K562 (cell line): Measurements from ENCODE around the gene SCMH1. TPM values are rescaled to one million over a fixed set of nuclear protein-coding genes. Genes with fewer than 3 reads are reported as not detected.

ENCODE experiments used
- ATAC-seq: fragments of 200-7000 bp; cut with Tn5 transposase; 3 replicates; pipeline ENCODE4 v1.9.1; 2020; ENCODE audit warnings: moderate library complexity
- BruUV-seq: library from RNA; stranded (reverse); fragments of 400-500 nt; replicated peaks from 2 replicates; lab custom pipeline; 2021; lab: Mats Ljungman, UMichigan
- CTCF ChIA-PET: fragments of 300-600 bp; formaldehyde crosslinking; extraction: SDS; loops from one replicate; lab custom pipeline; 2021; ENCODE audit warnings: low intra/inter-chr PET ratio; lab: Yijun Ruan, JAX
- POLR2A ChIA-PET: fragments of 300-600, 350-650 bp; sonication (Branson Sonifier 250); formaldehyde crosslinking; extraction: SDS; loops from one replicate; lab custom pipeline; 2021; ENCODE audit warnings: antibody characterized with exemption, inconsistent platforms; lab: Yijun Ruan, JAX
- DNase-seq, 4 experiments: peaks; one replicate each; pipeline versions ENCODE4 v3.0.0 to v3.0.0-alpha.2; 2011 to 2018; ENCODE audit warnings: low spot score in 3 of 4, mixed read lengths in 3 of 4; ENCODE audit errors: extremely low read depth in 1 of 4
- FAIRE-seq: peaks from 2 replicates; lab custom pipeline; 2011; peaks lifted over from hg19 to GRCh38; lab: Jason Lieb, UNC
- H2AFZ ChIP-seq: 2 replicates; pipeline ENCODE4 v1.6.0; 2011; ENCODE audit warnings: low read depth, low read length, control low read depth, inconsistent platforms
- H3K27ac ChIP-seq: fragments of 200-600 bp; 3 replicates; pipeline ENCODE4 v1.8.0; 2011; ENCODE audit warnings: low read depth, mild to moderate bottlenecking, control low read depth, inconsistent platforms, low read length, moderate library complexity, mixed read lengths; ENCODE audit errors: extremely low read depth
- H3K27me3 ChIP-seq, 2 experiments: fragments of 300-600 bp in 1 of 2; 2 replicates in 1 of 2; 3 replicates in 1 of 2; pipeline versions ENCODE4 v1.6.0 to v1.8.0; 2011; ENCODE audit warnings: inconsistent platforms in 2 of 2, low read length in 2 of 2, mild to moderate bottlenecking in 1 of 2, mixed read lengths in 1 of 2, moderate library complexity in 1 of 2; ENCODE audit not compliant: control insufficient read depth in 2 of 2, insufficient read depth in 2 of 2
- H3K36me3 ChIP-seq: fragments of 300-600 bp; 3 replicates; pipeline ENCODE4 v1.8.0; 2011; ENCODE audit warnings: mild to moderate bottlenecking, low read length, inconsistent platforms; ENCODE audit not compliant: control insufficient read depth, insufficient read depth
- H3K4me1 ChIP-seq, 2 experiments: fragments of 200-600 bp in 1 of 2; replicated peaks in 1 of 2; 2 replicates in 1 of 2; 3 replicates in 1 of 2; pipeline versions ENCODE4 v1.5.1 to v1.8.0; 2011; ENCODE audit warnings: inconsistent platforms in 2 of 2, low read length in 2 of 2, mild to moderate bottlenecking in 1 of 2, mixed read lengths in 1 of 2, moderate library complexity in 1 of 2; ENCODE audit not compliant: control insufficient read depth in 2 of 2, insufficient read depth in 2 of 2
- H3K4me2 ChIP-seq: 2 replicates; pipeline ENCODE4 v1.6.1; 2011; ENCODE audit warnings: low read length, control low read depth, inconsistent platforms, mixed read lengths; ENCODE audit not compliant: insufficient read depth
- H3K4me3 ChIP-seq: fragments of 200-600 bp; sonication (generic), shearing (Covaris generic); 2 replicates; pipeline ENCODE4 v1.5.1; 2016; ENCODE audit warnings: control low read depth, inconsistent platforms
- H3K79me2 ChIP-seq: fragments of 200-600 bp; 3 replicates; pipeline ENCODE4 v1.8.0; 2011; ENCODE audit warnings: low read length, inconsistent platforms; ENCODE audit not compliant: control insufficient read depth, insufficient read depth
- H3K9ac ChIP-seq, 2 experiments: 2 replicates each; pipeline versions ENCODE4 v1.6.0 to v1.6.1; 2011; ENCODE audit warnings: low read depth in 2 of 2, low read length in 2 of 2, control low read depth in 1 of 2, inconsistent platforms in 1 of 2, mild to moderate bottlenecking in 1 of 2, mixed read lengths in 1 of 2; ENCODE audit not compliant: insufficient read depth in 1 of 2
- H3K9me1 ChIP-seq: one replicate; pipeline ENCODE4 v1.6.0; 2011; ENCODE audit warnings: inconsistent platforms, mild to moderate bottlenecking, low read length, moderate library complexity; ENCODE audit not compliant: control insufficient read depth, insufficient read depth
- H3K9me3 ChIP-seq: replicated peaks from 2 replicates; pipeline ENCODE4 v1.5.1; 2011; ENCODE audit warnings: low read depth, low read length, inconsistent platforms; ENCODE audit not compliant: control insufficient read depth, insufficient read depth
- H4K20me1 ChIP-seq: replicated peaks from 2 replicates; pipeline ENCODE4 v1.6.1; 2011; ENCODE audit warnings: low read length, inconsistent platforms, mixed read lengths; ENCODE audit not compliant: control insufficient read depth, insufficient read depth
- ARID3B ChIP-seq: fragments of 250-450 bp; sonication (Bioruptor Pico); IDR thresholded peaks from 2 replicates; pipeline ENCODE4 v1.4.0; 2020; ENCODE audit warnings: borderline replicate concordance
- GTF2E2 ChIP-seq: fragments of 200-800 bp; sonication (Bioruptor generic); IDR thresholded peaks from 2 replicates; pipeline ENCODE4 v1.6.1; 2016; ENCODE audit warnings: missing genetic modification characterization, missing compliant biosample characterization
- KLF13 ChIP-seq: fragments of 450-650 bp; IDR thresholded peaks from 2 replicates; pipeline ENCODE4 v1.6.1; 2016; ENCODE audit warnings: missing genetic modification characterization, low read depth, mild to moderate bottlenecking, missing compliant biosample characterization, moderate library complexity, borderline replicate concordance
- NR2C1 ChIP-seq, 2 experiments: fragments of 450-650 bp; IDR thresholded peaks; 2 replicates each; pipeline ENCODE4 v1.6.1; 2017; ENCODE audit warnings: mild to moderate bottlenecking in 2 of 2, antibody characterized with exemption in 1 of 2, inconsistent platforms in 1 of 2, missing compliant biosample characterization in 1 of 2, missing genetic modification characterization in 1 of 2
- SREBF1 ChIP-seq: fragments of 150-350 bp; IDR thresholded peaks from 2 replicates; pipeline ENCODE4 v1.6.1; 2014; ENCODE audit warnings: antibody characterized with exemption, low read depth, low read length, borderline replicate concordance
- STAT6 ChIP-seq: sonication (generic); formaldehyde crosslinking; IDR thresholded peaks from 2 replicates; pipeline ENCODE4 v1.8.1; 2023; ENCODE audit warnings: mild to moderate bottlenecking, missing genetic modification reagents
- ZKSCAN3 ChIP-seq: fragments of 250-450 bp; sonication (Bioruptor Pico); IDR thresholded peaks from 2 replicates; pipeline ENCODE4 v1.4.0; 2020
- ZNF449 ChIP-seq: fragments of 250-450 bp; sonication (Bioruptor Pico); IDR thresholded peaks from 2 replicates; pipeline ENCODE4 v1.8.0; 2022; ENCODE audit warnings: moderate library complexity, mild to moderate bottlenecking, inconsistent platforms
- ZNF830 ChIP-seq: fragments of 250-450 bp; sonication (Bioruptor Pico); IDR thresholded peaks from 2 replicates; pipeline ENCODE4 v1.5.0; 2021; ENCODE audit warnings: mild to moderate bottlenecking
- WGBS: fragments of 100-300 bp; shearing (Covaris generic); methylation state at CpG from one replicate; pipeline ENCODE4 v1.1.6; 2016; ENCODE audit warnings: low coverage, mixed read lengths; ENCODE audit not compliant: insufficient coverage; ENCODE audit errors: missing lambda C conversion rate; 5-methylcytosine and 5-hydroxymethylcytosine counted together
- in situ Hi-C: fragments of 300-500 bp; cut with MboI; formaldehyde crosslinking; loops from 4 replicates; pipeline ENCODE4 v1.15.0; 2018; ENCODE audit warnings: inconsistent platforms, mixed read lengths
- intact Hi-C: fragments of 100-400 bp; cut with micrococcal nuclease; formaldehyde crosslinking; loops from 2 replicates; pipeline ENCODE4 v1.14.2; 2022
- polyA plus RNA-seq, 8 experiments: library from polyadenylated mRNA; depleted of rRNA in 4 of 8; stranded (reverse) in 5 of 8; unstranded in 3 of 8; fragments of >200 nt; fragmentation: Nextera tagmentation in 2 of 8; fragmentation: Illumina TruSeq in 1 of 8; extraction: Ambion mirVana in 2 of 8; extraction: Trizol in 1 of 8; gene quantifications; 2 replicates each; pipeline versions ENCODE4 v1.2.1 to v1.2.3, GENCODE V29; 2011 to 2014; ENCODE audit warnings: inconsistent platforms in 1 of 8, missing spikeins in 1 of 8
- total RNA-seq, 7 experiments: library from RNA; depleted of rRNA in 6 of 7; stranded (reverse); fragments of >200 nt in 6 of 7; fragmentation: Illumina TruSeq in 2 of 7; extraction: Trizol in 2 of 7; gene quantifications; 2 replicates each; pipeline versions ENCODE4 v1.2.1 to v1.2.3, GENCODE V29; 2011 to 2021; ENCODE audit warnings: low replicate concordance in 1 of 7

Gene SCMH1
- total and polyA plus RNA-seq, 9 of the 15 experiments (the other 6 are each of a cell fraction or from before 2014, with no cell fraction given) = 8.5 to 37.0 (median 26.8) TPM

GRCh38 chr1:41289196-41289595 is 47.1 kb upstream of the SCMH1 start:
- no peaks in the 10 kb centered on the region for H3K4me1 ChIP-seq
- H3K27me3 ChIP-seq = peaks cover 27 to 46% of the 10 kb centered on the region in 2 experiments; a peak in 4 of 5 replicates
- FAIRE-seq (no peak), DNase-seq (no peak), ATAC-seq (no peak)
- H4K20me1 ChIP-seq = peaks cover 5% of the 10 kb centered on the region; the same call in 1 of the 2 replicates
- WGBS = 0% methylated on average over 5 of the region's 5 CpGs
- no TSS peak for BruUV-seq
- no peak overlapping the region for H3K4me2 ChIP-seq
- H3K36me3 ChIP-seq = no peaks in the 10 kb centered on the region
- no peak overlapping the region for H3K9ac ChIP-seq
- H2AFZ ChIP-seq = no peak overlapping the region
- TF ChIP-seq STAT6 (CRISPR knock-in tag) = no peak
- no peak for TF ChIP-seq GTF2E2
- no peak for TF ChIP-seq SREBF1
- no peak for TF ChIP-seq ARID3B
- TF ChIP-seq KLF13 (tag) = no peak
- TF ChIP-seq ZNF830 (CRISPR knock-in tag) = no peak
- no peak for TF ChIP-seq ZNF449
- TF ChIP-seq ZKSCAN3 (CRISPR knock-in tag) = no peak
- no peak for TF ChIP-seq NR2C1 (IDR thresholded peaks at IDR 0.05)
- TF ChIP-seq NR2C1 (tag; IDR thresholded peaks at IDR 0.05) = no peak
- H3K27ac ChIP-seq = no peak overlapping the region
- ChIA-PET CTCF (no interaction called here), POLR2A (interaction anchor here (0.9 to 1.1 kb wide), 2 partner anchors 10 to 14 kb away, joined by 3 to 8 read pairs; no protein-coding TSS in a partner anchor)
- no peaks in the 10 kb centered on the region for H3K9me3 ChIP-seq
- no peaks in the 10 kb centered on the region for H3K9me1 ChIP-seq
- no peak overlapping the region for H3K4me3 ChIP-seq
- intact Hi-C loops (no loop called here), in situ Hi-C loops (no loop called here)
- H3K79me2 ChIP-seq = no peaks in the 10 kb centered on the region
